ENCODE results near the gene C1orf159. TPM values are rescaled to one million over a fixed set of nuclear protein-coding genes. Genes with fewer than 3 reads are reported as not detected.

The C1orf159 gene
- total and polyA plus RNA-seq, 9 of the 15 experiments (the other 6 are each of a cell fraction or from before 2014, with no cell fraction given): 0.28 to 54.9 (median 10.6) TPM

GRCh38 chr1:1063945-1064831, 51.7 kb downstream of the C1orf159 start (continued):
- peak; percentile 10; the same call in 1 of the 2 replicates for TF ChIP-seq ZNF407 (IDR thresholded peaks at IDR 0.05; ENCODE audit: low read depth)
- TF ChIP-seq IRF9 (tag; IDR thresholded peaks at IDR 0.05): no peak
- no peak for TF ChIP-seq ARID3B (CRISPR knock-in tag; IDR thresholded peaks at IDR 0.05; ENCODE audit: borderline replicate concordance)
- no peak for TF ChIP-seq ETS2 (tag; IDR thresholded peaks at IDR 0.05; ENCODE audit: borderline replicate concordance, poor library complexity, severe bottlenecking)
- no peak for TF ChIP-seq CREB3L1 (IDR thresholded peaks at IDR 0.05; ENCODE audit: borderline replicate concordance, low read depth)
- no peak for TF ChIP-seq GMEB1 (CRISPR knock-in tag; IDR thresholded peaks at IDR 0.05)
- TF ChIP-seq SIN3A (IDR thresholded peaks at IDR 0.05; ENCODE audit: borderline replicate concordance in 2 of 2, control insufficient read depth in 1 of 2, low read depth in 2 of 2, low read length in 2 of 2): peak in 1 of 2 experiments; percentile 37; a peak in 1 of 4 replicates
- no peak for TF ChIP-seq POLR2H (tag; IDR thresholded peaks at IDR 0.05; ENCODE audit: low read depth)
- TF ChIP-seq MEF2A (IDR thresholded peaks at IDR 0.05; ENCODE audit: control insufficient read depth, low read depth, low read length): no peak
- TF ChIP-seq RFX1 (IDR thresholded peaks at IDR 0.05): no peak
- TF ChIP-seq TRIM24 (IDR thresholded peaks at IDR 0.05): peak in 1 of 2 experiments; percentile 56; a peak in 3 of 4 replicates
